Measurements from ENCODE around the gene ABHD11.

ABHD11 gene

GRCh38 chr7:73739387-73739767, 775 bp upstream of the ABHD11 start:
- Histone ChIP-seq H3K9me3 (no peaks in the 10 kb centered on the region), H3K4me3 (ENCODE audit: low read depth, low read length) (peak overlapping the region; percentile 75), H3K4me1 (no peaks in the 10 kb centered on the region), H3K36me3 (no peaks in the 10 kb centered on the region), H3K27me3 (no peaks in the 10 kb centered on the region)
- no peak for TF ChIP-seq CTCF (IDR thresholded peaks at IDR 0.05; ENCODE audit: low read depth, low read length)
- DNase-seq: no peak

- no peak for TF ChIP-seq CTCF (IDR thresholded peaks at IDR 0.05; ENCODE audit: low read depth, low read length)
- no peaks in the 10 kb centered on the region for H3K4me1 ChIP-seq
Observed at GRCh38 chr7:73738220-73738611, 386 bp downstream of the ABHD11 start.

GRCh38 chr7:73737491-73738219, 947 bp downstream of the ABHD11 start:
- Histone ChIP-seq H3K36me3 (no peaks in the 10 kb centered on the region), H3K27me3 (no peaks in the 10 kb centered on the region), H3K4me3 (ENCODE audit: low read depth, low read length) (peak overlapping the region; percentile 75; the same call in 1 of the 2 replicates), H3K4me1 (no peaks in the 10 kb centered on the region), H3K9me3 (no peaks in the 10 kb centered on the region)
- no peak for TF ChIP-seq CTCF (IDR thresholded peaks at IDR 0.05; ENCODE audit: low read depth, low read length)
- no peak for DNase-seq

More at GRCh38 chr7:73738220-73738611, 386 bp downstream of the ABHD11 start:
- H3K4me3 ChIP-seq (ENCODE audit: low read depth, low read length): peak overlapping the region; percentile 75
- no peaks in the 10 kb centered on the region for H3K36me3 ChIP-seq
- no peaks in the 10 kb centered on the region for H3K27me3 ChIP-seq
- peak; percentile 71 for DNase-seq
- no peaks in the 10 kb centered on the region for H3K9me3 ChIP-seq

- Histone ChIP-seq H3K4me1 (no peaks in the 10 kb centered on the region), H3K4me3 (ENCODE audit: low read depth, low read length) (no peak overlapping the region), H3K27me3 (no peaks in the 10 kb centered on the region), H3K36me3 (no peaks in the 10 kb centered on the region), H3K9me3 (no peaks in the 10 kb centered on the region)
- no peak for DNase-seq
- TF ChIP-seq CTCF (IDR thresholded peaks at IDR 0.05; ENCODE audit: low read depth, low read length): no peak
Observed at GRCh38 chr7:73736885-73737284, 1.7 kb downstream of the ABHD11 start.

GRCh38 chr7:73735528-73735905, 3.1 kb downstream of the ABHD11 start:
- no peak for TF ChIP-seq CTCF (IDR thresholded peaks at IDR 0.05; ENCODE audit: low read depth, low read length)
- Histone ChIP-seq H3K4me3 (ENCODE audit: low read depth, low read length) (no peak overlapping the region), H3K27me3 (no peaks in the 10 kb centered on the region), H3K4me1 (no peaks in the 10 kb centered on the region), H3K36me3 (no peaks in the 10 kb centered on the region), H3K9me3 (no peaks in the 10 kb centered on the region)
- no peak for DNase-seq

All from BE2C (cell line).